Activated CD8-positive, alpha-beta memory T cell treated with anti-CD3 and anti-CD28 coated beads, Interleukin-2, amount 50 U/mL, for 48 hours (primary cell): Measurements from ENCODE around the gene AK8.

Source experiments
- DNase-seq: peaks from one replicate; pipeline ENCODE4 v3.0.0-alpha.2; 2020

The AK8 gene

DNA sequence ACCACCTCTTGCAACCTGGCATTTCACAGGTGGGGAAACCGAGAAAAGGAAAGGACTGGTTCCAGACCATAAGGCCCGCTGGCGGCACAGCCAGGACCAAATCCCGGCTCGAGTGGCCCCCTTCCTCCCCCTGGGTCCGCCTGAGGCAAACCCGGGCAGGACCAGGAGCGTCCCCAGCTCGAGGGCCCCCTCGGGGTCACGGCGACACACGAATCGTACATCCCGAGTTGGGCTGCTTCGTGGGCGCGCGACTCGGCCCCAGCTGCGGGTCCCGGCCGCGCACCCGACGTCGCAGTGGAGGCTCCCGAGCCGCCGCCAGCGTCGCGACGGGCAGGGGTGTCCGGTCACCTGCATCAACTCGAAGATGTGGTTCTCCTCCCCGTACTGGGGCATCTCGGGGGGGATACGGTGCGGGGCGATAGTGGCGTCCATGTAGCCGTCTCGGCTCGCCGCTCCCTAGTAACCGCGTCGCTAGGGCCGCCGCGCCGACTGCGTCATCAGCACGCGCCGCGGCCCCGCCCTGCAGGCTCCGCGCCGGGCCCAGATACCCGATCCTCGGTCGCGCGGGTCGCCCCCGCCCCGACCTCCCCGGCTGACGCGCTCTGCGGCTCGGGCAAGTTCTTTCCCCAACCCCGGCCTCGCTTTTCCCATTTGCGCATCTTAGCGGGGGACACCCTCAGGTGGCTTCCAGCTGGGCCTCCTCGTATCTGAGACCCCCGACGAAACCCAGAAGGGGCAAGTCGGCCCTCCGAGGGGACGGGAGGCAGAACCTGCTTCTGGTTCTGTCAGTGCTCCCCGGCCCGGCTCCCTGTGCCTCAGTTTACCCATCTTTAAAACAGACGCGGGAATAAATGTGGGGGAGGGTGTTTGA is at the start of gene AK8:
Gene AK8 (minus strand): TSS at position 461 of the 871 bp plus-strand sequence. CDS start 29 bp downstream, at position 432.
- peak; percentile 93 for DNase-seq

GRCh38 chr9:132927704-132928103 is 49.6 kb upstream of the AK8 start:
- no peak for DNase-seq

- no peak for DNase-seq
Measured at GRCh38 chr9:132923346-132923902, 45.3 kb upstream of the AK8 start.

DNA sequence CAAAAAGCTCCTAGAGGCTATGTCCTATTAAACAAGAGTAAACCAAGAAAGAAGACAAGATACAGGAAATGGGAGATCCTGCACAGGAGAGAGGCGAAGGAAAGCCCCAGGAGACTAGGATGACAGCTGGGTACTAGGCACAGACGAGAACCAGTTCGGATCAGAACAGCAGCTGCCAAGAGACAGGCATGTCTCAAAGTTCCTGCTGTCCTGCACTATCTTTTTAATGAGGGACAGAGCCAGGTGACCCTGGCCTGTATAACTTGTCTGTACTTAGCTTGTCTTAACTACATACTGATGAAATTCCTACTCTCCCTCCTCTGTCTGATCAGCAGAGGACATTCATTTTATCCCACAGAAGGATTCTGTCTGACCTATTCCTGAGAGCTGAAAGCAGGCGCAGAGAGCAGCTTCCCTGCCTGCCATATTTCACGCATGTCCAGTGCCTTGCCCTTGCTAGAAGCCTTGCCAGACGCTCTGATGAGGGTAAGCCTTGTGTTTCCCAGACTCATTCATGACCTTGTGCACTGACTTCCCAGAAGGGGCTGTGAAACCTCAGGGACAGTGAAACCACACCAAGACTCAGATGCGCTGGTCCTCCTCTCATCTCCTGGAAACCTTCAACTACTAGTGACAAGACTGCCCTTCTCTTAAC is 41.7 kb upstream of the AK8 start:
- DNase-seq = no peak

DNA sequence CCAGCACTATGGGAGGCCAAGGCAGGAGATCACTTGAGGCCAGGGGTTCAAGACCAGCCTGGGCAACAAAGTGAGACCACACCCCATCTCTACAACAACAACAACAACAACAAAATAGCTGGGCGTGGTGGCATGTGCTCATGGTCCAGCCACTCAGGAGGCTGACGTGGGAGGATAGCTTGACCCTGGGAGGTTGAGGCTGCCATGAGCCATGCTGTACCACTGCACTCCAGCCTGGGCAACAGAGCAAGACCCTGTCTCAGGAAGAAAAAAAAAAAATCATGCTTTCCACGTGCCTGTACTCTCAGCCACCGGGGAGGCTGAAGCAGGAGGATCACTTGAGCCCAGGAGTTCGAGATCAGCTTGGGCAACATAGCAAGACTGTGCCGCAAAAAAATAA is 36.8 kb upstream of the AK8 start:
- no peak for DNase-seq

- DNase-seq = no peak
Measured at GRCh38 chr9:132912131-132912530, 34.0 kb upstream of the AK8 start.

DNA sequence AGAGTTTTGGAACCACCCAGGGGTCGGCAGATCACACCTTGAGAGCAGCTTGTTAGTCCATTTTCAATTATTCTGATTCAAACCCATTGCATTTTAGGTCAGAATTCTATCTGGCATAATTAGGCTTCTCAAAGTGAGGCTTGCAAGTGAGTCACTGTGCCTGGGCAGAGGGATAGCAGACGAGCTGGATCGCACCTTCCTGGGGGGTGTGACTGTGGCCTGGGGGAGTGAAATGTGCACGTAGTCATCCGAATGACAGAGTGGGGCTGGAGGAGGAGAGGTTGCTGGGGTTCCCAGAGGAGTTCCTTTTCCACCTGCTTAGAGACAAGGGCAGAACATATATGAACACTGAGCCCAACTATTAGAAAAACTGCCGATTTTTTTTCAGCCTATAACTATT is 32.3 kb upstream of the AK8 start:
- DNase-seq = no peak

DNA sequence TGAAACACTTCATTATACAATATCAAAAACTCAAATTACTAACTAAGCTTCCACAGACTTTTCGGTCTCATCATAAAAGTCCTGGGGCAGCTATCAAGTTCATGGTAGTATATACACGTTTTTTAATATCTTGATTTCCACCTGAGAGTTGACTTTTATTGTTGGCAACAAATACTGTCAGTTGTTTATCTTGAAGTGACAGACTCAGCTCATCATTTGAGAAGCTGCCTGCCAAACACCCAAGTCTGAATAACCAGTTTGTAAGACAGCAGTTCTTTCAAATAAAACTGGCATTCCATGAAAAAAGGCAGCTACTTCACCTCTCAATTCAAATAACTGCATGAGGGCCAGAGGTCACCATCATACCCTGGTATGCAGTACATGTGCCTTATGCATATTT is 31.2 kb upstream of the AK8 start:
- no peak for DNase-seq

- no peak for DNase-seq
Measured at GRCh38 chr9:132908635-132909034, 30.6 kb upstream of the AK8 start.

DNA sequence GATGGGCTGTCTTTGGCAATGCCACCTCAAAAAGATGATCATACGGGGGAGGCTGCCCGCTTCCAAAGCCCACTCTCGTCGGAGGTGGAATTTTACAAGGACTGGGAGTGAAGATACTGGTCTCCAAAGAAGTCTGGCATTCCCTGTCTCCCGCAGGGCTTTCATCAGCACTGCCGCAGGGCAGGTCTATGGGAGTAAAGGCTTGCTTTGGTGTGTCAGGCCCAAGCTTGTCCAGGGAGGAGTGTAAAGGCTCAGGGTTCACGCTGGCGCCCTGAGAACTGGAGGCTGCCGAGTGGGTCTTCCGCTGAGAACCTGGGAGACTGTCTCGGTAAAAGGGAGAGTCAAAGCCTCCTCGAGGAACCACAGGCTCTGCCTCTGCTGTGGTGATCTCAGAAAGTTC is 27.6 kb upstream of the AK8 start:
- DNase-seq = no peak

GRCh38 chr9:132903574-132904492 is 25.7 kb upstream of the AK8 start:
- no peak for DNase-seq

- DNase-seq = peak; percentile 88
Measured at GRCh38 chr9:132901858-132902831, 24.1 kb upstream of the AK8 start.

DNA sequence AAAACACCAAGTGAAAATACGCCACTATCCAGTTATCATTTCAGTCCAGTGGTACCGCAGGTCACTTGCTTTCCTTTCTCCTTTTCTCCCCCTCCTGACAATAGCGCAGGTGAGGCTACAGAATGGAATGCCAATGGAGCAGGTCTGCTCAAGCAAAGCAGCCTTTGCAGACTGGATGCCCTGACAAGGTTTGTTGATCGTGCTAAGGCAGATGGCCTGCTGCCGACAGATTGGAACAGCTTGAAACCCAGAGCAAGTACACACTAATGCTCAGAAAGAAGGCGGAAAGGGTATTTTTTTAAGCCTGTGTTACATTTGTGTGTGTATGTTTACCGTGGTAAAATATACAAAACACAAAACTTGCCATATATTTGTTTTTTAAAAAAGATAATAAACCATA is 20.0 kb upstream of the AK8 start:
- no peak for DNase-seq

GRCh38 chr9:132896906-132897305 is 18.8 kb upstream of the AK8 start:
- DNase-seq = no peak

GRCh38 chr9:132896264-132896663 is 18.2 kb upstream of the AK8 start:
- no peak for DNase-seq

- no peak for DNase-seq
Measured at GRCh38 chr9:132894862-132895835, 17.1 kb upstream of the AK8 start.

DNA sequence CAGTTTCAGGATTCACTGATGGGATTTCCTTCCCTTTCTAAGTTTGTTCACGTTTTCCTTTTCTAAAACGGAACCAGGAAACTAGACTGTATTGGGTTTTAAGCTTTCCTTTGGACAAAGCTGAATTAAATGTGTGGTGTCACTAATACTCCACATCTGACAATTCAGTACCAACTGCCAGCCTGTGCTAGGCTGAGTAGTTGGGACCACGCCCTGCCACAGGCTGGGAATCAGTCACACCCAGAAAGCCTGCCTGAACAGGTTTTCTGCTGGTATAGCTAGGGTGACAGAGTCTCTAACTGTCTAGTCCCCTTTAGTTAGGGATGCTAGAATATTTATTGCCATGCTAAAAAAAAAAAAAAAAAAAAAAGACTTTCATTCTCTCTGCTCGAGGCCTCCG is 16.3 kb upstream of the AK8 start:
- no peak for DNase-seq

DNA sequence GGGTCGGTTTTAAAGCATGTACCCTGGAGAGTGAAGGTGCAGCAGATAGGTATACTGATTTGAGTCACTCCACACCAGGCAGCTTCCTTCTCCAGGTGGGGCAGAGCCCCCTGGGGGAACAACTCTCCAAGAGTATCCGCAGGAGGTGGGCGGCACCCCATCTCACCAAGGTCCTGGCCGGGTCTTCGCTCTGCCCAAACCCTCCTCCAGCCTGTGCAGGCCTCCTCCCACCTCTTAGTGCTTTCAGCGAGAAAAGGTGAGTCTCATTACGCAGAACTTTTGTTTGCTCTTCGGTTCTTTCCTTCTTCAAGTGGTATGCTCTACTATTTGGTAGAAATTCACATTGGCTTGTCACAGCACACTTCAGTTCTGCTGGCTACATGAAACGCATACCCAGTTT is 14.3 kb upstream of the AK8 start:
- no peak for DNase-seq

DNA sequence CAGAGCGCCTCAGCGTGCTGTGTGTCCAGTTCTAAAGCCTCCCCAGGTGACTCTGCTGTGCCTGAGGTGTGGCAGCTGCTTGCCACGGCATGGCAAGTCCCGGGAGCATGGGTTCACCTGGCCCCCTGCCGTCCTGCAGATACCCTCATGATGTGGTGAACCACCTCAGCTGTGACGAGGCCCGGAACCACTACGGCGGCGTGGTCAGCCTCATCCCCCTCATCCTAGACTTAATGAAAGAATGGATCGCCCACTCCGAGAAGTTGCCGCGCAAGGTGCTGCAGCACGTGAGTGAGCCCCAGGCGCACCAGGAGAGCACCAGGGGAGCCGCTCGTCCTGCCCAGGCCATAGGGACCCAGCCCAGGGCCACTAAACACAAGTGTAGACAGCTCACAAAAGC is 10.1 kb upstream of the AK8 start:
- no peak for DNase-seq
